ENCODE measurements around the gene GALNT12. TPM values are rescaled to one million over a fixed set of nuclear protein-coding genes. Genes with fewer than 3 reads are reported as not detected.

The GALNT12 gene
- 1.1 to 1.8 TPM (median 1.2 TPM) in 3 replicates for polyA plus RNA-seq
- 0.60 TPM for polyA plus RNA-seq (2011; ENCODE audit: low read depth)
- polyA plus RNA-seq (2011; cell fraction: cytosol; rRNA removed): 0.44 and 0.74 TPM in 2 replicates
- polyA plus RNA-seq (2011; cell fraction: nucleus; rRNA removed): 1.5 and 1.6 TPM in 2 replicates
- polyA plus RNA-seq (2012; ENCODE audit: low replicate concordance): 0.21 and 1.3 TPM in 2 replicates
- polyA minus RNA-seq: 0.49 to 1.4 TPM (median 1.0 TPM) in 3 replicates
- polyA minus RNA-seq (2011; cell fraction: cytosol; rRNA and poly(A)+ RNA removed): 0.96 TPM
- polyA minus RNA-seq (2011; cell fraction: nucleus; rRNA and poly(A)+ RNA removed): 1.2 and 1.5 TPM in 2 replicates

- Histone ChIP-seq H3K27ac (ENCODE audit: control insufficient read depth, insufficient read depth, low read length) (no peak within 1 kb of the TSS), H4K20me1 (ENCODE audit: control insufficient read depth, extremely low read depth, insufficient read depth, low read length) (no peaks in the 10 kb centered on the region), H3K9me3 (ENCODE audit: control insufficient read depth, low read depth, low read length) (no peaks in the 10 kb centered on the region), H3K27me3 (ENCODE audit: control insufficient read depth, extremely low read depth, insufficient read depth, low read length) (no peaks in the 10 kb centered on the region), H3K79me2 (ENCODE audit: control insufficient read depth, insufficient read depth, low read length) (no peaks in the 10 kb centered on the region), H3K4me3 (ENCODE audit: control insufficient read depth in 2 of 3, extremely low read depth in 1 of 3, insufficient read depth in 2 of 3, low read depth in 1 of 3, low read length in 3 of 3) (peak within 1 kb of the TSS; percentile 37 to 75 (median 75)), H3K36me3 (ENCODE audit: control insufficient read depth in 2 of 2, extremely low read depth in 1 of 2, insufficient read depth in 2 of 2, low read length in 2 of 2) (no peaks in the 10 kb centered on the region), H3K9me1 (ENCODE audit: control insufficient read depth, extremely low read depth, insufficient read depth, low read length) (no peaks in the 10 kb centered on the region), H2AFZ (ENCODE audit: control insufficient read depth, low read length) (peak within 1 kb of the TSS; percentile 27), H3K9ac (ENCODE audit: control insufficient read depth, extremely low read depth, insufficient read depth, low read length) (peak within 1 kb of the TSS; percentile 47), H3K4me1 (ENCODE audit: control insufficient read depth, extremely low read depth, insufficient read depth, low read length) (peaks cover 35% of the 10 kb centered on the region), H3K4me2 (ENCODE audit: control insufficient read depth, extremely low read depth, insufficient read depth, low read depth, low read length) (peak within 1 kb of the TSS; percentile 83)
- dilution Hi-C loops (cut with MboI; ENCODE audit: extremely low pct_ligation_motif_present, low sequenced_read_pairs): no loop called here
- FAIRE-seq (no peak), DNase-seq (ENCODE audit: low read depth, low spot score) (no peak)
- TF ChIP-seq CTCF (optimal IDR thresholded peaks at IDR 0.05 in 1 of 3, IDR thresholded peaks at IDR 0.05 in 1 of 3, conservative IDR thresholded peaks at IDR 0.05 in 1 of 3; ENCODE audit: extremely low read depth in 1 of 3, insufficient read depth in 2 of 3, low read length in 3 of 3): peak in 1 of 3 experiments; percentile 31
- no peak for TF ChIP-seq EZH2 (IDR thresholded peaks at IDR 0.05; ENCODE audit: low read length)
Observed at GRCh38 chr9:98807070-98807813, at the start of gene GALNT12. TSS of gene GALNT12 (plus strand) at chr9:98807670. CDS start at chr9:98807699, 29 bp downstream.

DNA sequence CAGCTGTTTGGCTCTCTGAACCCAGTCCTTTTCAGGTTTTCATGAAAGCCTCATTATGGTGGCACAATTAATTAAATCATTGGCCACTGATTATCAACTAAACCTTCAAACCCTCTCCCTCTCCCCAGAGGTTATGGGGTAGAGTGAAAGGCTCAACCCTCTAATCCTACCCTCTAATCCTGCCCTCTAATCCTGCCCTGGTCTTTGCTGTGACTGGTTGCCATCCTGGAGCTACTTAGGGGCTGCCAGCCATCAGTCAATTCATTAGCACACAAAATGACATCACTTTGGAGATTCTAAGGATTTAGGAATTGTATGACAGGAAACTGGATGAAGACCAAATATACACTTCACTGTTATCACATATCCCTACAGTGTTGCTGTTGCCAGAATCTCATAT is 47.2 kb upstream of the GALNT12 start:
- peaks cover 7% of the 10 kb centered on the region for H3K4me1 ChIP-seq (ENCODE audit: control insufficient read depth, extremely low read depth, insufficient read depth, low read length)
- peaks cover 0 to 1% of the 10 kb centered on the region in 2 experiments for H3K36me3 ChIP-seq (ENCODE audit: control insufficient read depth in 2 of 2, extremely low read depth in 1 of 2, insufficient read depth in 2 of 2, low read length in 2 of 2)
- dilution Hi-C loops (cut with MboI; ENCODE audit: extremely low pct_ligation_motif_present, low sequenced_read_pairs): no loop called here
- H3K4me2 ChIP-seq (ENCODE audit: control insufficient read depth, extremely low read depth, insufficient read depth, low read depth, low read length): no peak overlapping the region
- TF ChIP-seq EZH2 (IDR thresholded peaks at IDR 0.05; ENCODE audit: low read length) (no peak), CTCF (optimal IDR thresholded peaks at IDR 0.05 in 1 of 3, IDR thresholded peaks at IDR 0.05 in 1 of 3, conservative IDR thresholded peaks at IDR 0.05 in 1 of 3; ENCODE audit: extremely low read depth in 1 of 3, insufficient read depth in 2 of 3, low read length in 3 of 3) (no peak)
- no peak overlapping the region for H3K9ac ChIP-seq (ENCODE audit: control insufficient read depth, extremely low read depth, insufficient read depth, low read length)
- H2AFZ ChIP-seq (ENCODE audit: control insufficient read depth, low read length): no peak overlapping the region
- FAIRE-seq (no peak), DNase-seq (ENCODE audit: low read depth, low spot score) (no peak)
- no peak overlapping the region for H3K4me3 ChIP-seq (ENCODE audit: control insufficient read depth in 2 of 3, extremely low read depth in 1 of 3, insufficient read depth in 2 of 3, low read depth in 1 of 3, low read length in 3 of 3)
- no peak overlapping the region for H3K27ac ChIP-seq (ENCODE audit: control insufficient read depth, insufficient read depth, low read length)
- no peaks in the 10 kb centered on the region for H4K20me1 ChIP-seq (ENCODE audit: control insufficient read depth, extremely low read depth, insufficient read depth, low read length)
- no peaks in the 10 kb centered on the region for H3K27me3 ChIP-seq (ENCODE audit: control insufficient read depth, extremely low read depth, insufficient read depth, low read length)
- H3K79me2 ChIP-seq (ENCODE audit: control insufficient read depth, insufficient read depth, low read length): no peaks in the 10 kb centered on the region
- H3K9me3 ChIP-seq (ENCODE audit: control insufficient read depth, low read depth, low read length): no peaks in the 10 kb centered on the region
- peaks cover under 1% of the 10 kb centered on the region for H3K9me1 ChIP-seq (ENCODE audit: control insufficient read depth, extremely low read depth, insufficient read depth, low read length)
